ENCODE results near the gene PLAAT1.

Gene PLAAT1
- 0 to 0.91 (median 0) reads per million in 4 experiments for total RNA-seq

DNA sequence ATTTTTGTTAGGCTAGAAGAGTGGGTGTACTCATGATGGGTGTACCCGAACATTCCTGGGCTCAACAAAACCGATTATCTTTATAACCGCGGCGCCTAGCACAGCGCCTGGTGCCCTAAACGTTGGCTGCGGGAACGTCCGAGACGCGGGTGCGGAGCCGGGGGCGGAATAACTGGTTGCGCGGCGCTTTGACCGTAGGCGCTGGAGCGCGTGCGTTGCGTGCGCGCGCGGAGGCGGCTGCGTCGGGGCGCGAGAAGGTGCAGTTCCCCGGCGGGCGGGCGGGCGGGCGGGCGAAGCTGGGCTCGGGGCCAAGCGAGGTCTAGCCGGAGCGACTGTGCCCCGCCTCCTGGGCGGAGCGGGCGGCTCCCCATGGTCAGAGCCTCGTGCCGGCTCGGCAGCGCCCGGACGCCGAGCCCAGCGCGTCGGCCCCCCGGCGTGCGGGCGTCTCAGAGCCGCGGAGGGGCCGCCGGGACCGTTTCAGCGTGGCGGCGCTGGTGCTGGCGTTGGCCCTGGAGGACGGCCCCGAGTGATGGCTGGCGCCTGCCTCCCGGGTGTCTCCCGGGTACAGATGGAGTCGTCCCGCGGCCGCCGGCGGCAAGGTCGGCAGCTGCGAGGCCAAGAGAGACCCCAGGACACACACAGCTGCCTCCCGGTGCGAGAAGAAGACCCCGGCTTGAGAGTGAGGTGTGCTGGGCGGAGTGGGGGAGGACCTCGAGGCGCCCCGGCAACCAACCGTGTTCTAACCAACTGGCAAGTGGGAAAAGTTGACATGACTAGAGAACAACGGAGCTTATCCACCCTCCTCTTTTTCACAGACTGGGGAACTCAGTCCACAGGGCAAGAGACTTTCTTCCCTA lies at the start of gene PLAAT1:
TSS of gene PLAAT1 (plus strand) at position 373 of the 857 bp plus-strand sequence. CDS start 14,429 bp downstream, outside the sequence.
- no peak for DNase-seq

DNA sequence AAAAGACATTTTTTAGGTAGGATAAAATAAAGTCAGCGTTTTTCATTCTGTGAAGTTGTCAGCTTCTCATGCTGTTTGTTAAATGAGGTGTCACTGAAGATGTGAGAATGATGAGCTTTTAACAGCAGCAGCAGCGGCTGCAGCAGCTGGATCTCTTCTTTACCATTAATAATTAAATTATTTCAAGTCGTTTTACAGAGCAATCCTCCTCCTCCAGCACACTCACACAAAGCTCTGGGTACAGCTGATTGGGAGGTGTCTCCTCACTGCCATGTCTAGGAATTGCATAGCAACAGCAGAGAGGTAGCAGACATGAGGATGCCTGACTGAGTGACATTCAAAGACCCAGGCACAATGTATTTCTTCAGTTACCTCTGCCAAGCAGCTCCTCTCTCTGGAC lies 46.7 kb upstream of the PLAAT1 start:
- no peak for DNase-seq

DNA sequence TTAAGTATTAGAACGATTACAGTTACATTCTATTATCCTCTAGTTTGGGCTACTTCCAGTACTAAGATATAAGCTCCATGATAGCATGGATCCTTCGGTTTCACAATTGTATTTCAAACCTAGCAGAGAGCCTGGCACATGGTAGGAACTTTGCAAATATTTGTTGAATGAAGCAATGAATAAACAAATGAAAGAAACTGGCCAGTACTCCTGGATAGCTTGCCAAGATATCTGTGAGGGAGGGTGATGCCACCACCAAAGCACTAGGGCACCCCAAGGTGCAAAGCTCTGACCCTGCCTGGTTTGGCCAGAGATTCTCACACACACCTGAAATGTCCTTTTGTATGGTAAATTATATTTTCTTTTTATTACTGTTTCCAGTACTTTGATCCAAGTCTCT lies 44.3 kb upstream of the PLAAT1 start:
- no peak for DNase-seq

DNA sequence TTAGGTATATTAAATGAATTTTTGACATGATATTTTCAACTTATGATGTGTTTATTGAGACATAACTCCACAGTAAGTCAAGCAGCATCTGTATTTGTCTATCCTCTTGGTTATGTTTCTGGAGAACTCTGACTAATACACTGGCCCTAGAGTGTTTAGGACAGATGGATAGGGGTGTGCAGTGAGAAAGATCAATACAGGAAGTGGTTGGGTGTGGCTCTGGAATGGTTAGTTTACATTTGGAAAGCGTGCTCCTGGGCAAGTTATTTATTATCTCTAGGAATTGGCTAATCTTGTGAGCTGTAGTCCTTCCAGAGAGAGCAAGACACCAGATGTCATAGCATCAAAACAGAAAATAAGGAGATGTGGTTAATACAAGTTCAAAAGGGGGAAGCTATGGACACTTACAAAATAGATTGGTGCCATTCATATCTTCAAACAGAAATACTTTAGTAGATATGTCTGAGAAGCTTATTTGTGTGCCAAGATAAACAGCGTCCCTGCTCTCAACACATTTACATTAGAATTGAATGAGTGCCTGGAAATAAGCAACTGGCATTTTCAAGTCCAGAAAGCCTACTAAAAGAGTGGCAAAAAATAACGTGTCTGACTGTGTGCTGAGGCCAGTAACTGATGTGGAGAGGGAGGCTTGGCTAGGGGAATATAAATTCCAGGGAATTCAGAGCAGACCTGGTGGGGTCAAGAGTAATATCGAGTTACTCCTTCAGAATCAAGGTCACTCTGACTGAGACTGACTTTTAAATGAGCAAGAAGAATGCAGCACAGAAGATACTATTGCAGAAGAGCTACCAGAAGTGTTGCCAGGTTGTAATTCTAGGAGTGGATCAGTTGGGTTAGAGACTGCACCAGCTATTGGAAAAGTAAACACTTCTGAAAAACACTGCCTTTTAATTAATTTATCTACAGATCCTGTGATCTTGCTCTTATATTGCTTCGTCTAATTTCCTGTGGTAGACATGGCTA lies 33.4 kb upstream of the PLAAT1 start:
- no peak for DNase-seq

DNA sequence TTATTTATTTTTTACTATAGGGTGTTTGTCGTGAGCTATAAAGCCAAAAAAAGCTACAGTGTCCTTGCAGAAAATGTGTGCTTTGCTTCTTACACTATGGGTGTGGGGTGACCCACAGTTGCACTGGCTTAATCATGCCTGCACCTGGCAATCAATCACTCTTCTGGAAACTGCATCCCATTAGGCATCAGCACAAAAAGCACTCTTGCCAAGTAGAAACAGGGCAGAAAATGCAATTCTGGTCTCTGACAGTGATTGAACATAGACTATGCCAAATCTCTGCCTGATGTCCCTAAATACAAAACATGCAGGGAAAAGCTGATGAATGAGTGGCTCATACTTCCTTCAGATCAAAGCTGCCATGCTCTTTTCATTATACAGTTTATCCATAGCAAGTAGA lies 30.4 kb upstream of the PLAAT1 start:
- DNase-seq = no peak

DNA sequence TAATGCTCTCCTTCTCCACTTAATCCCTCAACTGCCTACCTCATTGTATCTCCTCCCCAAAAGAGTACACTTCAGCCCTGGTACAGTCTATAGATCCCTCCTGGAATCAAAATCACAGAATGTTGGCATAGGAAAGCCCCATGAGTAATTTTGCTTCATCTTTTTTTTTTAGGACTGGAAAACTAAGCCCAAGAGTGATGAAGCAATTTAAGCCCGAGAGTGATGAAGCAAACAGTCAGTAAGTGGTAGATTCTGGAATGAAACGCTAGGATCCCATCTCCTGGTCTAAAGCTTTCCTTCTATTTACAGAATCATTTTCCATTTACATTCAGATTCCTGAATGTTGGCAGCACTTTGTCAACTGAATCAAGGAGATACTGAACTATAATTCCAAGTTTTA lies 29.8 kb upstream of the PLAAT1 start:
- DNase-seq = no peak

DNA sequence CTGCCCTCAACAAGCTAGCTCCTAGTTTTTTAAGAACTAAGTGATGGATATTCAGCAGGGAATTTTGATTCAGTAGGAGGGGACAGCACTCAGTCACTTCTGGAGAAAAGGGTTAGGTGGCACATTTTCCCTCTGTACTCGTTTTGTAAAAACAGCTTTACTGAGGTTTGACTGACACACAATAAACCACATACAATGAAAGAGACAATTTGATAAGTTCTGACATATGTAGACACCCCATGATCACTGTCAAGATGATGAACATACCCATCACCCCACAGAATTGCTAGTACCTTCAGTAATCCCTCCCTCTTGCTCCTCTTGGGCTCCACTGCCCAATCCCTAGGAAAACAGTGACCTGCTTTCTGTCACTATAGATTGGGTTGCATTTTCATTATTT lies 29.0 kb upstream of the PLAAT1 start:
- DNase-seq = no peak

DNA sequence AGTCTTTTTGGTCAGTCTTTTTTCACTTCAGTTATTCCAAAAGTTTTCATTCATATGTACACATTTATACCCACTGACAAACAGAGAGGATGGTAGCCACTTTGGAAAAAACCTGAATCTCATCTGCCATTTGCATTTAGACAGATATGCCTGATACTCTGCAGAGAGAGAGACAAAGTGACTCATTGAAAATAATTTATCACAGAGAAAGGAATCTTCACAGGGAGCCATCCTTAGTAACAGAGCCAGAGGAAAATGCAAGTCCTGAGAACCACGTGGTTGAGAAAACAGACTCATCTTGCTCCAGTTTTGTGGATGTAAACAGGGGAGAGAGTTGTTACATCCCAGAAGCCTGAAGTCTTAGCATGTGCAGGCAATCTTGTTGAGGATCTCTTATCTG lies 28.2 kb upstream of the PLAAT1 start:
- no peak for DNase-seq

DNA sequence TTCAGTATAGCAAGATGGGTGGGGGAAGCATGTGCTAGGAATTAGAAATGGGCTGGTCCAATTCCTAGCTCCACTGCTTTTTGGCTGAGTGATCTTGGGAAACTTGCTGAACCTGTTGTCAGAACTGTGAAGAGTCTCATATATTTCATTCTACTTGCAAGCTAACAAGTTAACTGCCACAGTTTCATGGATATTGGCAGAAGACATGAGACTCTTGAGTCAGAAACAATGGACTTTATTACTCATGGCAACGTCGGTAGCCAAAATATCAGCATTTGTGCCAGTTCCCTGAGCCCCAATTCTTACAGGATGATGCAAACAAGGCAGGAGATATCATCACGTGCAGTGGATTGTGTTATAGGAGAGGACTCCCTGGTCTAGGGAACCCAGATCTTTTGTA lies 26.6 kb upstream of the PLAAT1 start:
- DNase-seq = no peak

DNA sequence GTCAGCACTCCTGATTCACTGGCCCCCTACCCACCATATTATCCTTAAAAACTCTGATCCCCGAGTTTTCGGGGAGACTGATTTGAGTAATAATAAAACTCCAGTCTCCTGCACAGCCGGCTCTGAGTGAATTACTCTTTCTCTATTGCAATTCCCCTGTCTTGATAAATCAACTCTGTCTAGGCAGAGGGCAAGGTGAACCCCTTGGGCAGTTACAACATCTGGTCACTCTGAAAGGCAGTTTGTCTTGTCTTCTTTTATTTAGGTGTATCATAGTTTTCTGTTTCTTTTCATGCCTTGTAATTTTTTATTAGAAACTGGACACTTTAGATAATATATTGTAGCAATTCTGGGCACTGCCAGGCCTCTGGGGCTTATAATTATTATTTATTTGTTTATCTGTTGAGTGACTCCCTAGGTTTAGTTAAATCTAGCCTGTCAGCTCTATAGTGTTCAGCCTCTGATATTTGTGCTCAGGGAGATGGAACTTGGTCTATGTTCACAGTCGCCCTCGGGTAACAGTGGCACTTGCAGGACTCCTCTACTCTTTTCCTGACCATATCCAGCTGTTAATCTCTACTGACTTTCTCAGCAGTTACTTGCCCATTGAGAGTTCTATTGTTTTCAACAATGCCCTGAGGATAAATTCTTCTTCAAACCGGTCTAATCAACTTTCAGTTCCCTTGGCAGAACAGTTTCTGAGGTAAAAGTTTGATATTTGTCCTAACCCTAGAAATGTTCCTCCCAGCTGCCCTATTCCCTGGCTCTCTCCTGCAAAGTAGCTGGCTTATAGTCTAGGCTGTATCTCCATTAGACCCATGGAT lies 15.5 kb upstream of the PLAAT1 start:
- DNase-seq = no peak

DNA sequence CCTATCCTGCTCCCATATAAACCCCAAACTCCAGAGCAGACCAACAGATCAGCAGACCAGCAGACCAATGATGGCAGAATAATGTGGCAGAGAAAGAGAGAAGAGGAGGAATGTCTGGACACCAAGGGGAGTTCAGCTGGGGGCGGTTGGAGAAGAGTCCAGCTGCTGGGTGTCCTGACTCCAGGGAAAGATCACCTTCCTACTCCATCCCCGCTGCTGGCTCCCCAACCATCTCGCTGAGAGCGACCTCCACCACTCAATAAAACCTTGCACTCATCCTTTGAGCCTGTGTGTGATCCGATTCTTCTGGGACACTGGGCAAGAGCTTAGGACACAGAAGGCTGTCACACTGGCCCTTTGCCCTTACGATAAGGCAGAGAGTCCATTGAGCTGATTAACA lies 12.8 kb upstream of the PLAAT1 start:
- no peak for DNase-seq

DNA sequence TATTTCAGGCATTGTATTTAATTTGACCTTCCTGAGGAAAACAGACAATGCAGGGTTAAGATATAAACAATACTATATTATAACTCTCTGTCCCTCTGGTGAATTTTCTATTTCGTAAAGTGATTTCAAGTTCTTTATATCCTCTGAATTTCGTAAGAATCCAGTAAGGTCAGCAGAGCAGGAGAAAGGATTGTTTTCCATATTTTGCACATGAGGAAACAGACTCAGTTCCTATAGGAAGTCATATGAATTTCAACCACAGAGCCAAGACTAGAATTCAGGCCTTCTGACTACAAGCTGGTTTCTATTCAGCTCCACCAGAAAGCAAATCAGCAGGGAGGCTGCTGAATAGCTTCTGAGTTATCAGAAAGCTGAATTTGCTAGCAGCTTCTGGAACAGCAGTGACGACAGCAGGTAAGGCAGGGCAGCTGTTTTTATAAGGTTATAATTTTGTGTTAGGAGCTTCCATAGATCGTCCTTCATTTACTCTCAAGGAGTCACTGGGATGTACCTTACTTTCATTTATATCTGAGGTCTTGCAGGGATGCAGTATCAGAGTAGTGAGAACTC lies 11.1 kb upstream of the PLAAT1 start:
- DNase-seq = no peak

DNA sequence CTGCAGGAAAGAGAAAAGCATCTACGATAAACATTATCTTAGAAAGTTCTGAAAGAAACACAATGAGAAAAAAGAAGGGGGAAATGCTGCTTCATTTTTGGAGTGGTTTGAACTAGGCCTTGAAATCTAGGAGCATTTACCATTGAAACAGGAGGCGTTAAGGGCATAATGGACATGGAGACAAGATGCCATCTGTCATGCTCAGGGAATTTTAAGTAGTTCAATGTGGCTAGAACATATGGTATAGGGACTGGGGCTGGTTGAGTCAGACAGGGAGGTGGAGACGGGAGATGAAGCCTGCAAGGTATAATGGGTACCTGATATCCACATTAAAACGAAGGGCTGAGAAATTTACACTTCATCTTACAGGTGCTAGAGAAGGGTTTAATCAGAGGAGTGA lies 10.4 kb upstream of the PLAAT1 start:
- no peak for DNase-seq

DNA sequence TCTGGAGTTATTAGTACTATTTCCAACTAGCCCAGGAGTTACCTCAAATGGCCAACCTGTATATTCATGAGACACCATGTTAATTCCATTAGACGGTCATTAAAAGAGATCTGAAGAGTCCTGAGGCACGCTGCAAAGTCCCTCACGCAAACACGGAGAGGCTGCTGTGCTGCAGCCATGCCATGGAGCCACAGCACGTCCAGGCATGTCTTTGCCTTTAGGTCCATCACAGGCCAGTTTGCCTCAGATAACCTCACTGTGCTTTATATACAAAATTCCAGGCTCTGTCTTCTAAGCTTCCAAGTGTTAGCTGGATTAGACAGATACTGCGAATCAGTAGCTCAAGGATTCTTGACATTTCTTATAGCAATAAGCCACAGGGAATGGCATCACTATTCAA lies 9.8 kb upstream of the PLAAT1 start:
- DNase-seq = no peak

DNA sequence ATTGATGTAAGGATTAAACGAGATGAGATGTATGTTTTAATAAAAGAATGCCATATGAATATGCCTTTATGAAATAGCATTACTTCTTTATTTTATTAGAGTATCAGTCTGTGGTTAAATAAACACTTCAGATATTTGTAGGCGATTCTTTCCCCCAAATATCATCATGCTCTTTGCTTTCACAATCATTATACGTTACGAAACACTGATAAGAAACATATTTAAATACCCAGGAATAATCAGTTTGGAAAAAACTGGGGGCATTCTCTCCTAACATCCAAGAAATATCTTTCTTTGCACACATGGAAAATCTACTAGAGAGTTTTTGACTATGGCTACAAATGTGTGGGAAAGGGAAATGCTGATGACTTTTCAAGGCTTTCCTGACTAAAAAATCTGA lies 4.4 kb upstream of the PLAAT1 start:
- DNase-seq = no peak

DNA sequence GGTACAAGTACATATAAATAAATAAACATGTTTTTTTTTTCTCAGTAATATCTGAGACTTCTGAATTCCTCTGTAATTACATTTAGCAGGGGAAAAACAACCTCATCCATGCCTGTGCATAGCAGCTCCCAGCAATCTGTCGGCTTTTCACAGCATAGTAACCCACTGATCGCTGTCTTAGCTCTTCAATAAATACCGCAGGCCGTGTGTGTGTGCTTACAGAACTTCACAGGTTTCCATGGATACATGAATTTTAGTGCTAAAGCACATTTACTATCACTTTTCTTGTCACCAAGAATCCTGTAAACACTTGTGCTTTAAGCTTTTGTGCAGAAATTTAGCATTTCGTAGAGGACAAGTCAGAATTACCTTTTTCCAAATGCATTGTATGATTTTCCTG lies 4.0 kb upstream of the PLAAT1 start:
- DNase-seq = no peak

DNA sequence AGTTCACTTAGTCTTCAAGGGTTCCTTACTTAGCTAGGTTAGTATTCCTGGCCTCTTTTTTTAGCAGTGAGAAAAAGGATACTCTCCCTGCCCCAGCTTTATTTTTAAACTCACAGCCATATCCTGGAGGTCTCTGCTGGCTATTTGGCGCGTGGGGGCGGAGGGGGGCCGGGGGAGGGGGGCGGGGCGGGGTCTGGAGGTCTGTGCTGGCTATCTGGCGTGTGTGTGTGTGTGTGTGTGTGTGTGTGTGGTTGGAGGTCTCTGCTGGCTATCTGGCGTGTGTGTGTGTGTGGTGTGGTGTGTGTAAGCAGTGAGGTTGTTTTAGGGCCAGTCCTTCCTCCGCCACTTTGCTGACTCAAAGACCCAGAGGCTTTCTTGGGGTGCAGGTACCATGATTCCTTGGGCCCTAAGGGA lies 579 bp upstream of the PLAAT1 start:
- no peak for DNase-seq

DNA sequence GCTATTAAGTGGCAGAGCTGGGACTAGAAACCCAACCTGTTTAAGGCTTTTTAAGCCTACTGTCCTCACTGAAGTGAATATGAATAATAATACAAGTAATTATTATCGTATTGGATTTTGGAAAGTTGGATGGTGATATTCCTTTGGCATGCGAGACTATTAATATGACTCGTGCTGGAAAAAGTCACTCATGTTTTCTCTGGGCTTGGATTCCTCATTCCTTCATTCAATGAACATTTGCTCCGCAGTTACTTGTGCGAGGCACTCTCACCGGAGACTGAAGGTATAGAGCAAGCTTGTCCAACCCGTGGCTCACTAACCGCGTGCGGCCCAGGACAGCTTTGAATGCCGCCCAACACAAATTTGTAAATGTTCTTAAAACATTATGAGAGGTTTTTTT lies 694 bp downstream of the PLAAT1 start:
- DNase-seq = no peak

DNA sequence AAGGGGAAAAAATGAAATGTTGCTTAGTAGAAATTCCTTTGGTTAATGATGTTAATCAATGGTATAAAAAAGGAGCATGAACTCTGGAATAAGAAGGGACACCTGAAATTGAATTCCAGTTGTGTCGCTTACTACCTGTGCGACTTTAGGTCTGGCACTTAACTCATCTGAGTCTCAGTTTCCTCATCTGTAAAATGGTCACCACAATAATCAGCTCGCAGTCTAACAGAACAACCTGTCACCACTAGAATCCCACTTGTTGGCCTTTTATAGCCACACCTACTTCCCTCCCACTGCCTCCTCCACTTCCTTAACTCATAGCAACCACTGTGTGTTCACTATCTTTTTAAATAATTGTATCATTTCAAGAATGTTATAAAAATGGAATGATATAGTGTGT lies 2.5 kb downstream of the PLAAT1 start:
- DNase-seq = no peak

DNA sequence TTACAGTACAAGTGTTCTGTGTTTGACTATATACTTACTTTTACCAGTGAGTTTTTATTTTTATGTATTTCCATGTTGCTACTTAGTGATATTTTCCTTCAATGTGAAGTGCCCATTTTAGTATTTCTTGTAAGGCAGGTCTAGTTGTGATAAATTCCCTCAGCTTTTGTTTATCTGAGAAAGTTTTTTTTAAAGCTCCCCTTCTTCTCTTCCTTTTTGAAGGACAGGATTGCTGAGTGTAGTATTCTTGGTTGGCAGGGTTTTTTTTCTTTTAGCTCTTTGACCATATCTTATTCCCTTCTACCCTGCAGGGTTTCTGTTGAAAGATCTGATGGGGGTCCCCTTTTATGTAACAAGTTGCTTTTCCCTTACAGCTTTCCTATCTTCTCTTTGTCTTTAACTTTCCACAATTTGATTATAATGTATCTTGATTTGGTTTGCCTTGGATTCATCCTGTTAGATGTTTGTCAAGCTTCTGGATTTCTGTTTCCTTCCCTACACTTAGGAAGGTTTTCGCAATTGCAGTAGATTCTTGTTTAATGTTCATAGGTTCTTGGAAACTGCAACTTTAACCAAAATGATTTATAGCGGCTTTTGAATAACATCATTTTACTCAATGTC lies 7.9 kb downstream of the PLAAT1 start:
- no peak for DNase-seq

DNA sequence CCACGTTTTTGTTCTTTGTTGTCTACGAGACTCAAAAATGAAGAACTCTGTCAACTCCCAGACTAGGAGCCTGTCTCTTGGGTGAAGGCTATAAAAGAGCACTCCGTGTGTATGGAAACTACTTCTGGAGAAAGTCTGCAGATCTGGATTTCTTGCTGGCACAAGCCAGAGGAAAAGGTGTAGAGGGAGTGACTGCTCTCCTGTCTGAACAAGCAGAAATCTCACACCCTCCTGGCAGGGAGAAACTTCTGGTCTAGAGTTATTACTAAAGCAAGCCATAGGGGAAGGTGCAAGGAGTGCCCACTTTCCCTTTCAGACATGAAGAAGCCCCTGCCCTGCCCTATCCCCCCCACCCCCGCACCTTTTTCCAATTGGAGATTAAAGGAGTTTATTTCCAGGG lies 9.5 kb downstream of the PLAAT1 start:
- DNase-seq = no peak

All from effector CD8-positive, alpha-beta T cell (primary cell).